RWPE1 (cell line): Measurements from ENCODE around the gene DCK.

ENCODE experiments used
- CTCF ChIA-PET: fragments of 350-600 bp; sonication (Branson Sonifier 250); formaldehyde crosslinking; extraction: SDS; loops from one replicate; lab custom pipeline; 2021; lab: Yijun Ruan, JAX
- POLR2A ChIA-PET: fragments of 400-600 bp; formaldehyde crosslinking; extraction: SDS; loops from one replicate; lab custom pipeline; 2020; ENCODE audit warnings: antibody characterized with exemption; ENCODE audit not compliant: low non-redundant PET; lab: Yijun Ruan, JAX
- DNase-seq: peaks from one replicate; pipeline ENCODE4 v3.0.0; 2012; ENCODE audit warnings: low spot score
- H3K27ac ChIP-seq: fragments of 450-650 bp; 2 replicates; pipeline ENCODE4 v1.5.1; 2017
- TF ChIP-seq, protein P1 (sequence below): fragments of 450-650 bp; conservative IDR thresholded peaks from 2 replicates; pipeline ENCODE4 v1.5.1; 2017; ENCODE audit warnings: low read depth, mild to moderate bottlenecking

DCK gene

DNA sequence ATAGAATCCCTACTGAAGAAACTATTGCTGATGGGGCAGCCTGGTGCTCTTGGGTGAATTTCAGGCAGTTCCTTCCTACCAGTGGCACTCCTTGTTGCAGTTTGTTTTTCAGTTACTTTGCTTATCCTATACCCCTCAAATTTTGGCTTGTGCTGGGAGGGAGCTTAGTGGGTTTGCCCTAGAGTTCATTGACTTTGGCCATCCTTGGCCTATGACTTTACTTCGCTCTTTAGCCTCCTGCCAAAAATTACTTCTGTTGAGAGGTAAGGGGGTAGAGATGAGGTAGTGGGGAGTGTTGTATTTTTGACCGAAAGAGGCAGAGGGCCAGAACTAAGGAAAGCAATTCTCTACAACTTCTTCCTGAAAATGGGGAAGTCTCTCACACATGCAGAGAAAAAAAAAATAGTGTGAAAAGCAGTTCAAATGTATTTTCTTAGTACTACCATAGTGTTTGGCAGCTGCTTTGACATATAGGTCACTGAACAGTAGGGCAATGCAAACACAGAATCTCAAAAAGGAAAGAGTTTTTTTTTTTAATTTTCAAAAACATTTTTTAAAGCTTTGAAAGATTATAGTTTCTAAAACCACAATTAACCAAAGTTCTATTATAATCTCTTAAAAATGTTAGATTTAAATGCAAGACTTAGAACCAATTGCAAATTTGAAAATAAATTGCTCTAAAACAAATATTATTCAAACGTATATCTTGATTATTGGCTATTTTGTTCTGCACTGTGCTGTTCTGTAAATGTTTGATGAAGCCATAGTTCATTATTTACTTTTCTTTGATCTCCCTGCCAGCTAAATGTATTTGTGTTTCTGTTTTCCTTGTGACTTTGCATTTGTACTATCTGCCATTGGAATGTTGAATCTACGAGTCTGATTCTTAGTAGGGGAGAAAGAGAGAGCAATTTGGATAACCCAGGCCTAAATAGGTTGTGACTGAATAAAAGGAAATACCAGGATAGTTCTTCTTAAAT lies 73.6 kb downstream of the DCK start:
- no peak for DNase-seq
- TF ChIP-seq, protein P1, sequence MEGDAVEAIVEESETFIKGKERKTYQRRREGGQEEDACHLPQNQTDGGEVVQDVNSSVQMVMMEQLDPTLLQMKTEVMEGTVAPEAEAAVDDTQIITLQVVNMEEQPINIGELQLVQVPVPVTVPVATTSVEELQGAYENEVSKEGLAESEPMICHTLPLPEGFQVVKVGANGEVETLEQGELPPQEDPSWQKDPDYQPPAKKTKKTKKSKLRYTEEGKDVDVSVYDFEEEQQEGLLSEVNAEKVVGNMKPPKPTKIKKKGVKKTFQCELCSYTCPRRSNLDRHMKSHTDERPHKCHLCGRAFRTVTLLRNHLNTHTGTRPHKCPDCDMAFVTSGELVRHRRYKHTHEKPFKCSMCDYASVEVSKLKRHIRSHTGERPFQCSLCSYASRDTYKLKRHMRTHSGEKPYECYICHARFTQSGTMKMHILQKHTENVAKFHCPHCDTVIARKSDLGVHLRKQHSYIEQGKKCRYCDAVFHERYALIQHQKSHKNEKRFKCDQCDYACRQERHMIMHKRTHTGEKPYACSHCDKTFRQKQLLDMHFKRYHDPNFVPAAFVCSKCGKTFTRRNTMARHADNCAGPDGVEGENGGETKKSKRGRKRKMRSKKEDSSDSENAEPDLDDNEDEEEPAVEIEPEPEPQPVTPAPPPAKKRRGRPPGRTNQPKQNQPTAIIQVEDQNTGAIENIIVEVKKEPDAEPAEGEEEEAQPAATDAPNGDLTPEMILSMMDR, result no peak
- ChIA-PET POLR2A (no interaction called here), CTCF (interaction anchor here (0.6 kb wide), 3 partner anchors 300 to 643 kb away, joined by 3 to 5 read pairs (median 4); no protein-coding TSS in a partner anchor)
- no peak overlapping the region for H3K27ac ChIP-seq

- H3K27ac ChIP-seq, result no peak overlapping the region
- TF ChIP-seq, protein P1, result no peak
- DNase-seq, result no peak
- ChIA-PET CTCF (no interaction called here), POLR2A (no interaction called here)
Measured at GRCh38 chr4:71069063-71069462, 75.6 kb downstream of the DCK start.

GRCh38 chr4:71070015-71070414 lies 76.6 kb downstream of the DCK start:
- POLR2A ChIA-PET, result no interaction called here
- no peak overlapping the region for H3K27ac ChIP-seq
- CTCF ChIA-PET, result no interaction called here
- TF ChIP-seq, protein P1, result no peak
- no peak for DNase-seq

GRCh38 chr4:71074452-71075299 lies 81.2 kb downstream of the DCK start:
- DNase-seq, result no peak
- POLR2A ChIA-PET, result no interaction called here
- no peak overlapping the region for H3K27ac ChIP-seq
- CTCF ChIA-PET, result no interaction called here
- TF ChIP-seq, protein P1, result no peak
